IMR-90 (cell line): ENCODE results near the gene COCH. TPM values are rescaled to one million over a fixed set of nuclear protein-coding genes. Genes with fewer than 3 reads are reported as not detected.

Source experiments
- ATAC-seq: fragments of 200-7000 bp; cut with Tn5 transposase; 2 replicates; pipeline ENCODE4 v1.9.1; 2020; ENCODE audit warnings: low read depth, mild to moderate bottlenecking, moderate library complexity
- BruUV-seq: library from RNA; stranded (reverse); fragments of 400-500 nt; replicated peaks from 2 replicates; lab custom pipeline; 2021; lab: Mats Ljungman, UMichigan
- CTCF ChIA-PET: fragments of 300-600 bp; formaldehyde crosslinking; extraction: SDS; loops from one replicate; lab custom pipeline; 2021; ENCODE audit warnings: antibody characterized with exemption; lab: Yijun Ruan, JAX
- POLR2A ChIA-PET: fragments of 300-600 bp; sonication (Branson Sonifier 250); formaldehyde crosslinking; loops from one replicate; lab custom pipeline; 2022; ENCODE audit warnings: antibody characterized with exemption; ENCODE audit not compliant: unreplicated experiment; lab: Charles Lee
- DNase-seq: peaks from one replicate; pipeline ENCODE4 v3.0.0; 2013
- H2AFZ ChIP-seq: replicated peaks from 2 replicates; pipeline ENCODE3; 2013; ENCODE audit warnings: low read length, mild to moderate bottlenecking; ENCODE audit not compliant: poor library complexity
- H2AK5ac ChIP-seq: 2 replicates; pipeline ENCODE4 v1.6.1; 2013; ENCODE audit warnings: low read depth, low read length, inconsistent platforms
- H2AK9ac ChIP-seq: replicated peaks from 2 replicates; pipeline ENCODE3; 2013; ENCODE audit warnings: mild to moderate bottlenecking, low read depth, low read length, moderate library complexity; ENCODE audit not compliant: poor library complexity
- H2BK120ac ChIP-seq: 2 replicates; pipeline ENCODE4 v1.6.1; 2013; ENCODE audit warnings: low read depth, low read length, inconsistent platforms
- H2BK15ac ChIP-seq: 3 replicates; pipeline ENCODE4 v1.6.1; 2013; ENCODE audit warnings: low read depth, low read length, inconsistent platforms
- H2BK20ac ChIP-seq: 2 replicates; pipeline ENCODE4 v1.6.1; 2013; ENCODE audit warnings: low read depth, mild to moderate bottlenecking, inconsistent platforms, low read length, moderate library complexity
- H2BK5ac ChIP-seq: 2 replicates; pipeline ENCODE4 v1.6.1; 2013; ENCODE audit warnings: mild to moderate bottlenecking, low read depth, low read length, inconsistent platforms; ENCODE audit not compliant: poor library complexity, severe bottlenecking
- H3K14ac ChIP-seq: replicated peaks from 2 replicates; pipeline ENCODE4 v1.6.1; 2013; ENCODE audit warnings: low read depth, low read length, inconsistent platforms
- H3K18ac ChIP-seq: 2 replicates; pipeline ENCODE4 v1.6.1; 2013; ENCODE audit warnings: low read depth, low read length, control low read depth
- H3K23ac ChIP-seq: 2 replicates; pipeline ENCODE4 v1.6.1; 2013; ENCODE audit warnings: low read depth, low read length, inconsistent platforms
- H3K27ac ChIP-seq: 2 replicates; pipeline ENCODE4 v1.5.1; 2013; ENCODE audit warnings: mild to moderate bottlenecking, control low read depth, low read length; ENCODE audit not compliant: insufficient read depth
- H3K27me3 ChIP-seq: 2 replicates; pipeline ENCODE4 v1.6.1; 2013; ENCODE audit warnings: low read length; ENCODE audit not compliant: control insufficient read depth, insufficient read depth
- H3K36me3 ChIP-seq: 2 replicates; pipeline ENCODE4 v1.6.1; 2013; ENCODE audit warnings: low read length, mixed read lengths; ENCODE audit not compliant: control insufficient read depth, insufficient read depth
- H3K4ac ChIP-seq: 2 replicates; pipeline ENCODE4 v1.6.1; 2013; ENCODE audit warnings: low read depth, low read length, inconsistent platforms
- H3K4me1 ChIP-seq: 2 replicates; pipeline ENCODE4 v1.6.1; 2013; ENCODE audit warnings: low read length, mixed read lengths; ENCODE audit not compliant: control insufficient read depth, insufficient read depth
- H3K4me2 ChIP-seq: 2 replicates; pipeline ENCODE4 v1.6.1; 2013; ENCODE audit warnings: low read depth, mild to moderate bottlenecking, control low read depth, low read length, moderate library complexity
- H3K4me3 ChIP-seq: 2 replicates; pipeline ENCODE4 v1.5.1; 2013; ENCODE audit warnings: low read depth, mild to moderate bottlenecking, control low read depth, low read length, moderate library complexity; ENCODE audit not compliant: insufficient read depth
- H3K56ac ChIP-seq: 2 replicates; pipeline ENCODE4 v1.6.1; 2013; ENCODE audit warnings: low read length, inconsistent platforms; ENCODE audit not compliant: insufficient read depth; ENCODE audit errors: extremely low read depth
- H3K79me1 ChIP-seq, 2 experiments: 2 replicates each; pipeline ENCODE4 v1.6.1; 2013; ENCODE audit warnings: low read length in 2 of 2, inconsistent platforms in 1 of 2, low read depth in 1 of 2
- H3K9ac ChIP-seq: 2 replicates; pipeline ENCODE4 v1.6.1; 2013; ENCODE audit warnings: low read depth, low read length, control low read depth
- H3K9me1 ChIP-seq: 2 replicates; pipeline ENCODE4 v1.6.1; 2013; ENCODE audit warnings: low read length, inconsistent platforms; ENCODE audit not compliant: insufficient read depth
- H3K9me3 ChIP-seq: 2 replicates; pipeline ENCODE4 v1.6.1; 2013; ENCODE audit warnings: low read length; ENCODE audit not compliant: control insufficient read depth, insufficient read depth
- H4K20me1 ChIP-seq: 2 replicates; pipeline ENCODE4 v1.6.1; 2013; ENCODE audit warnings: low read length, inconsistent platforms; ENCODE audit not compliant: insufficient read depth
- H4K5ac ChIP-seq: 2 replicates; pipeline ENCODE4 v1.6.1; 2013; ENCODE audit warnings: mild to moderate bottlenecking, low read depth, low read length, control low read depth
- H4K8ac ChIP-seq, 2 experiments: 2 replicates each; pipeline ENCODE4 v1.6.1; 2013; ENCODE audit warnings: low read depth in 2 of 2, low read length in 2 of 2, control low read depth in 1 of 2, inconsistent platforms in 1 of 2
- H4K91ac ChIP-seq: 2 replicates; pipeline ENCODE4 v1.6.1; 2013; ENCODE audit warnings: low read depth, low read length, inconsistent platforms; ENCODE audit not compliant: insufficient read depth
- RAD21 ChIP-seq: IDR thresholded peaks from 2 replicates; pipeline ENCODE4 v1.6.1; 2012; ENCODE audit warnings: low read length, improper control_type of control experiment
- RCOR1 ChIP-seq: IDR thresholded peaks from 2 replicates; pipeline ENCODE4 v1.6.1; 2012; ENCODE audit warnings: mild to moderate bottlenecking, low read length, improper control_type of control experiment; ENCODE audit not compliant: insufficient replicate concordance
- WGBS, 2 experiments: methylation state at CpG; one replicate each; pipeline versions ENCODE4 v1.1.5 to v1.1.7; 2013; ENCODE audit warnings: missing lambda C conversion rate in 2 of 2; ENCODE audit not compliant: insufficient read length in 1 of 2; ENCODE audit errors: extremely low coverage in 2 of 2; 5-methylcytosine and 5-hydroxymethylcytosine counted together
- dilution Hi-C: fragments of 300-500 bp; cut with HindIII; formaldehyde crosslinking; loops from one replicate; pipeline ENCODE4 v1.14.3; 2018; ENCODE audit warnings: low sequenced_read_pairs; ENCODE audit not compliant: unreplicated experiment
- in situ Hi-C: fragments of 300-500 bp; cut with MboI; formaldehyde crosslinking; loops from 3 replicates; pipeline ENCODE4 v1.14.3; 2019; ENCODE audit warnings: low sequenced_read_pairs, inconsistent platforms, mixed read lengths
- intact Hi-C: fragments of 100-400 bp; cut with micrococcal nuclease; formaldehyde crosslinking; loops from 2 replicates; pipeline ENCODE4 v1.10.0; 2022
- polyA plus RNA-seq, 3 experiments: library from polyadenylated mRNA; depleted of rRNA; stranded (reverse); fragments of >200 nt; gene quantifications; 2 replicates each; pipeline ENCODE4 v1.2.3, GENCODE V29; 2012; ENCODE audit warnings: low replicate concordance in 1 of 3
- total RNA-seq: library from RNA; depleted of rRNA; stranded (reverse); fragments of >200 nt; gene quantifications from 2 replicates; pipeline ENCODE4 v1.2.3, GENCODE V29; 2012

Gene COCH
- total and polyA plus RNA-seq, 2 of the 4 experiments (the other 2 are of a cell fraction): 0.17 to 0.18 TPM

- H3K23ac ChIP-seq: no peak overlapping the region
- no peak overlapping the region for H3K4me3 ChIP-seq
- intact Hi-C loops (no loop called here), in situ Hi-C loops (no loop called here), dilution Hi-C loops (no loop called here)
- no peaks in the 10 kb centered on the region for H3K79me1 ChIP-seq
- H3K9ac ChIP-seq: no peak overlapping the region
- no peaks in the 10 kb centered on the region for H4K20me1 ChIP-seq
- no peak overlapping the region for H4K5ac ChIP-seq
- no peak for DNase-seq
- H3K27ac ChIP-seq: no peak overlapping the region
- no peak overlapping the region for H3K4ac ChIP-seq
- H2BK5ac ChIP-seq: no peak overlapping the region
- H3K4me1 ChIP-seq: no peaks in the 10 kb centered on the region
- H2AFZ ChIP-seq: no peak overlapping the region
- H3K9me3 ChIP-seq: no peaks in the 10 kb centered on the region
- H3K36me3 ChIP-seq: no peaks in the 10 kb centered on the region
- H2AK9ac ChIP-seq: no peak overlapping the region
- BruUV-seq: no TSS peak
- ATAC-seq: no peak
- no peak overlapping the region for H2BK15ac ChIP-seq
- no peak overlapping the region for H2AK5ac ChIP-seq
- WGBS, 2 experiments: 53% methylated on average over 2 of the region's 10 CpGs; no CpG with 5 or more reads in 1 of the 2 experiments
- no peak overlapping the region for H2BK20ac ChIP-seq
- no peak overlapping the region for H3K4me2 ChIP-seq
- H4K8ac ChIP-seq: no peak overlapping the region
- no peak overlapping the region for H4K91ac ChIP-seq
- ChIA-PET CTCF (no interaction called here), POLR2A (no interaction called here)
- no peak overlapping the region for H3K18ac ChIP-seq
- H3K56ac ChIP-seq: no peak overlapping the region
- H2BK120ac ChIP-seq: no peak overlapping the region
- peaks cover 5% of the 10 kb centered on the region; the same call in 1 of the 2 replicates for H3K27me3 ChIP-seq
- TF ChIP-seq RCOR1: no peak
- TF ChIP-seq RAD21: no peak
- H3K9me1 ChIP-seq: no peaks in the 10 kb centered on the region
- no peak overlapping the region for H3K14ac ChIP-seq
These were observed 34.1 kb upstream of the COCH start for GRCh38 chr14:30840086-30840779.
